Glutamatergic neuron (in vitro differentiated cells): Measurements from ENCODE around the gene IRF9. TPM values are rescaled to one million over a fixed set of nuclear protein-coding genes. Genes with fewer than 3 reads are reported as not detected.

Experiments used
- DNase-seq: peaks from one replicate; pipeline ENCODE4 v3.0.0; 2022
- H3K27ac Mint-ChIP-seq: one replicate; pipeline ENCODE4 v1.8.0; 2020; ENCODE audit warnings: mild to moderate bottlenecking, mixed read lengths, inconsistent platforms; ENCODE audit not compliant: unreplicated experiment
- H3K27me3 Mint-ChIP-seq: one replicate; pipeline ENCODE4 v1.8.0; 2020; ENCODE audit warnings: mild to moderate bottlenecking, moderate library complexity, mixed read lengths, inconsistent platforms; ENCODE audit not compliant: unreplicated experiment
- H3K36me3 Mint-ChIP-seq: one replicate; pipeline ENCODE4 v1.8.0; 2020; ENCODE audit warnings: mild to moderate bottlenecking, mixed read lengths, inconsistent platforms; ENCODE audit not compliant: unreplicated experiment
- H3K4me1 Mint-ChIP-seq: one replicate; pipeline ENCODE4 v1.8.0; 2020; ENCODE audit warnings: mild to moderate bottlenecking, low read depth, mixed read lengths, inconsistent platforms; ENCODE audit not compliant: unreplicated experiment
- H3K4me3 Mint-ChIP-seq: one replicate; pipeline ENCODE4 v1.8.0; 2020; ENCODE audit warnings: mild to moderate bottlenecking, mixed read lengths, inconsistent platforms; ENCODE audit not compliant: unreplicated experiment
- H3K9me3 Mint-ChIP-seq: one replicate; pipeline ENCODE4 v1.8.0; 2020; ENCODE audit warnings: mild to moderate bottlenecking, moderate library complexity, mixed read lengths, inconsistent platforms; ENCODE audit not compliant: unreplicated experiment
- total RNA-seq: library from RNA; stranded (reverse); fragmentation: NEBNext Ultra II Directional; extraction: Animal tissue kit (Norgen Biotek cat#: 25700); gene quantifications from one replicate; pipeline ENCODE4 v1.2.1, GENCODE V29; 2021; ENCODE audit not compliant: unreplicated experiment
- TF ChIP-seq, protein P1 (sequence below): fragments of 200-600 bp; sonication (generic); IDR thresholded peaks from one replicate; pipeline ENCODE4 v1.5.0; 2021; ENCODE audit not compliant: partially characterized antibody, unreplicated experiment

The IRF9 gene
- total RNA-seq, 1 donor from 2014 or later: 31.0 TPM

DNA sequence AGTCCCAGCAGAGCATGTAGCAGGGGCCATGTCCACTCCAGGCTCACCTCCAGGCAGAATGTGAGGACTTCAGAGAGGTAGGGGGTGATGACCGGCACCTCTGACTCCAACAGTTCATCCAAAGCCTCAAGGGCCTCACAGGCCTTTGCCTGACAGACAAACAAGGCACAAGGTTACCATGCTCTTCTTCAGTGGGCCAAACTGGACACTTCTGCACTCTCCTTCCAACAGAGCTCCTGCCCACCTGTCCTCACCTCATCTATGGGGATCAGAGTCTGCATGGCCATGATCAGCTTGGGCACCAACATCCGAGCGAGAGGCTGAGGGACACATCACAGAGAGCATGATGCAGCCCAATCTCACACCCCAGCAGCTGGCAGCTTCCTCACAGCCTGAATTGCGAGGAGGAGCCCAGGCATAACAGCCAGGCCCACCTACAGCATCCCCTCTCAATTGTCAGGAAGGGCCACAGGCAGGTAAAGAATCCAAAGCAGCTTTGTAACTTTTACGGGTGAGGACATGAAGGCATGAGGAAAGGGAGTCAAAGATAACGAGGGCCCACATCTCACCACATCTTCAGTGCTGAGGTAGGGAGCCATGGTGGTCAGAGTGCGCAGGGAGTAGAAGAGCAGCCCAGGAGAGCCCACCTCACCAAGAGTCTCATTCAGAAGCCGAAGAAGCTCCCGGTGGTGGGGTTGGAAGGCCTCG is 25.9 kb downstream of the IRF9 start:
- no peaks in the 10 kb centered on the region for H3K36me3 Mint-ChIP-seq
- H3K9me3 Mint-ChIP-seq: peaks cover 3% of the 10 kb centered on the region
- H3K27me3 Mint-ChIP-seq: peaks cover 3% of the 10 kb centered on the region
- TF ChIP-seq, protein P1, sequence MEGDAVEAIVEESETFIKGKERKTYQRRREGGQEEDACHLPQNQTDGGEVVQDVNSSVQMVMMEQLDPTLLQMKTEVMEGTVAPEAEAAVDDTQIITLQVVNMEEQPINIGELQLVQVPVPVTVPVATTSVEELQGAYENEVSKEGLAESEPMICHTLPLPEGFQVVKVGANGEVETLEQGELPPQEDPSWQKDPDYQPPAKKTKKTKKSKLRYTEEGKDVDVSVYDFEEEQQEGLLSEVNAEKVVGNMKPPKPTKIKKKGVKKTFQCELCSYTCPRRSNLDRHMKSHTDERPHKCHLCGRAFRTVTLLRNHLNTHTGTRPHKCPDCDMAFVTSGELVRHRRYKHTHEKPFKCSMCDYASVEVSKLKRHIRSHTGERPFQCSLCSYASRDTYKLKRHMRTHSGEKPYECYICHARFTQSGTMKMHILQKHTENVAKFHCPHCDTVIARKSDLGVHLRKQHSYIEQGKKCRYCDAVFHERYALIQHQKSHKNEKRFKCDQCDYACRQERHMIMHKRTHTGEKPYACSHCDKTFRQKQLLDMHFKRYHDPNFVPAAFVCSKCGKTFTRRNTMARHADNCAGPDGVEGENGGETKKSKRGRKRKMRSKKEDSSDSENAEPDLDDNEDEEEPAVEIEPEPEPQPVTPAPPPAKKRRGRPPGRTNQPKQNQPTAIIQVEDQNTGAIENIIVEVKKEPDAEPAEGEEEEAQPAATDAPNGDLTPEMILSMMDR: no peak
- no peak for DNase-seq
- peak overlapping the region; percentile 67 for H3K4me3 Mint-ChIP-seq
- no peak overlapping the region for H3K27ac Mint-ChIP-seq
- no peaks in the 10 kb centered on the region for H3K4me1 Mint-ChIP-seq

DNA sequence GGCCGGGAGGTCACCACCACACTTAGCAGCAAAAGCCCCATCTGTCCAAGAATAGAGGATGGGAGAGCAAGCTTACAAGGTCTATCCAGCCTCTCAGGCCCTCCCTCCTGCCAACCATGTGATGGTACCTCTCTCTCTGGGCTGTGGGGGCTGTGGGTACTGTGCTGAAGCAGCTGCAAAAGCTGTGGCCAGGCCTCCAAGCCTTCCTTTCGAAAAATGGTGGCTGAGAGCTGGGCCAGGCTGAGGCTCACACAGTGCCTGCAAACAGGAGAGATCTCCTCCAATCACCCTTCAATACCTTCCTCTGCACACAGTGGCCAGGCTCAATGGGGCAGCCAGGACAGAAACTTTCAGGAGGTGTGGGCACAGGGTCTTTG is 26.5 kb downstream of the IRF9 start:
- Mint-ChIP-seq H3K36me3 (no peaks in the 10 kb centered on the region), H3K27me3 (peaks cover 3% of the 10 kb centered on the region), H3K4me1 (no peaks in the 10 kb centered on the region), H3K9me3 (peaks cover 3% of the 10 kb centered on the region), H3K4me3 (peak overlapping the region; percentile 85), H3K27ac (no peak overlapping the region)
- DNase-seq: no peak
- TF ChIP-seq, protein P1: no peak

DNA sequence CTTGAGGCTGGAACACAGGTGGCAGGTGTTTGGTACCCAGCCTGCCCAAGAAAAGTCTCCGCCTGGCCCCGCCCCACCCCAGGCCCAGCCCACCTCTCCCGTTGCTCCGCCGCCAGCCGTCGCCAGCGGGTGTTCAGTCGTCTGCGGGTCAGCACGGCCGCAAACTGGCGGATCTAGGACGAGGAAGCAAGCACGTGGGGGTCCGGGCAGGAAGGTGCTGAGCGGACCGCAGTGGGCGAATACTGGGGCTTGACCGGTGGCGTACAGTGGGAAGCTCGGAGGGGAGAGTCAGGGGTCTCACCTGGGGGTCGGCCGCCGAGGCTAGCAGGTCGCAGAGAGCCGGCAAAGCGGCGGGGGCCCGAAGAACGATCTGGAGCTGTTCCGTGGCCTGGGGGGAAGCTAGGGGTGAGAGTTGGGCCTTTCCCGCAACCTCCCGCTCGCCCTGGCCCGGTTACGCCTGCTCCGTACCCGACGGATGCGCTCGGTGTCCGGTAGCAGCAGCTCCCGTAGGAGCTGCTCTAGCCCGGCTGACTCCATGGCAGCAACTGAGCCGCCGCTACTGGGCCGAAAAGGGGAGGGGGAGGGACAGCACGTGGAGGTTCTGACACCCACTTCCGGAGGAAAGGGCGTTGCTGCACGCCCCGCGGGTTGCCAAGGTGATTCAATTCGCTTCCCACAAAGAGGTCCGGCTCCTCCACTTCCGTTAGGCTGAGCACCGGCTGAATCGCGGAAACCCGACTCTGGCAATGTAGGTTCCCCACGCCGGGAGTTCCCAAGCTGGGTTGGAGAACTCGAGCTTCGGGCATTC is 27.4 kb downstream of the IRF9 start, which contains the start of gene IPO4:
Gene IPO4 (minus strand): TSS at position 566 of the 808 bp plus-strand sequence. CDS start 29 bp downstream, at position 537.
- H3K36me3 Mint-ChIP-seq: no peaks in the 10 kb centered on the region
- H3K27me3 Mint-ChIP-seq: peaks cover 3% of the 10 kb centered on the region
- H3K4me3 Mint-ChIP-seq: peak within 1 kb of the TSS; percentile 85
- DNase-seq: peak; percentile 93
- TF ChIP-seq, protein P1: no peak
- H3K27ac Mint-ChIP-seq: peak within 1 kb of the TSS; percentile 68
- peaks cover 5% of the 10 kb centered on the region for H3K9me3 Mint-ChIP-seq
- no peaks in the 10 kb centered on the region for H3K4me1 Mint-ChIP-seq

DNA sequence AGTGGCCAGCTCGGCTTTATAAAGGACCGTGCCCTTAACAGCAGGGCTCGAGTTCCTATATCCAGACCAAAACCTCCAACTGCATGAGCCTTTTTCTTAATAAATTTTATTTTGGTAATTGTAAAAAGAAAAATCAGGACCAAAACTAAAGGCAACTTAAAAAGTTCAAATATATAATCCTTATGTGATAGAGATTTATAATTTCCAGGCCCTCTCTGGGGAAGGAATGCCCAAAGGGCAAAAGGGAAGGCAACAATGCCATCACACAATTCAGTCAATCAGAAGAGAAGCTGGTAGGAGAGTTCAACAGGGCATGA is 28.0 kb downstream of the IRF9 start:
- Mint-ChIP-seq H3K27me3 (peaks cover 5% of the 10 kb centered on the region), H3K4me3 (peak overlapping the region; percentile 85), H3K36me3 (no peaks in the 10 kb centered on the region), H3K4me1 (no peaks in the 10 kb centered on the region), H3K27ac (no peak overlapping the region), H3K9me3 (peaks cover 5% of the 10 kb centered on the region)
- TF ChIP-seq, protein P1: no peak
- no peak for DNase-seq

DNA sequence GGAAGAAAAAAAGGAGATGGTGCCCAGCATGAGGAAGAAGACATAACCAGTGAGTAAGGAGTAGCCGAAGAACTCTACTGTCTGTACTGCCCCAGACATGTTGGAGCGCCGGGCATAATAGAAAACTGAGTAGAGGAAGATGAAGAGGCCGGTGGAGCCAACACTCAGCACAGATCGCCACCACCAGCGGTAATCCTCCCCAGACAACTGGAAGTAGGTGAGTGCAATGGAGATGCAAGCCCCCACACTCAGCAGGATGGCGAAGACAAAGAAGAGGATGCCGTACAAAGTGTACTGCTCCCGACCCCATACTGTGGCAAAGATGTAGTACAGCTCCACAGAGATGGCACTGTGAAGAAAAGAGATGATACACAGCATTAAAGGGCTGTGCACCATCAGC is 28.4 kb downstream of the IRF9 start:
- H3K27me3 Mint-ChIP-seq: peaks cover 7% of the 10 kb centered on the region
- no peak for DNase-seq
- H3K36me3 Mint-ChIP-seq: no peaks in the 10 kb centered on the region
- no peaks in the 10 kb centered on the region for H3K4me1 Mint-ChIP-seq
- peaks cover 5% of the 10 kb centered on the region for H3K9me3 Mint-ChIP-seq
- TF ChIP-seq, protein P1: no peak
- H3K27ac Mint-ChIP-seq: peak overlapping the region; percentile 17
- no peak overlapping the region for H3K4me3 Mint-ChIP-seq
